ENCODE measurements around the gene MBOAT1. TPM values are rescaled to one million over a fixed set of nuclear protein-coding genes. Genes with fewer than 3 reads are reported as not detected.
"Not testable (repeated sequence)": the region's sequence is repeated elsewhere in the genome, so short reads cannot be mapped to it uniquely, and the experiment has no call there.

Gene MBOAT1
- total and polyA plus RNA-seq, 10 donors, result 1.0 to 14.9 (median 11.8) TPM

- Histone ChIP-seq H3K4me3 (no peak overlapping the region), H3K27ac (no peak overlapping the region), H3K36me3 (no peaks in the 10 kb centered on the region), H3K4me1 (no peaks in the 10 kb centered on the region), H3K9me3 (no peaks in the 10 kb centered on the region), H3K27me3 (replicated peaks in 1 of 7) (no peaks in the 10 kb centered on the region)
- no peak for DNase-seq
- intact Hi-C loops (cut with DNase I; ENCODE audit: low total_unique reads), result no loop called here
- no peak for TF ChIP-seq CTCF (IDR thresholded peaks at IDR 0.05 in 8 of 11, conservative IDR thresholded peaks at IDR 0.05 in 3 of 11)
- TF ChIP-seq POLR2A (IDR thresholded peaks at IDR 0.05), result no peak
- WGBS, 5 donors, result 83 to 94% (median 86%) methylated on average over 5 of the region's 5 CpGs
Observed at GRCh38 chr6:20251525-20251924, 39.3 kb upstream of the MBOAT1 start.

GRCh38 chr6:20246125-20246524 is 33.9 kb upstream of the MBOAT1 start:
- WGBS, 5 donors, result 71 to 83% (median 82%) methylated on average over 2 of the region's 2 CpGs
- intact Hi-C loops (cut with DNase I; ENCODE audit: low total_unique reads), result no loop called here

GRCh38 chr6:20244807-20245681 is 32.8 kb upstream of the MBOAT1 start:
- H3K27ac ChIP-seq; H3K4me1 ChIP-seq; intact Hi-C loops (cut with DNase I; ENCODE audit: low total_unique reads); H3K36me3 ChIP-seq; DNase-seq; H3K27me3 ChIP-seq (replicated peaks in 1 of 7); H3K9me3 ChIP-seq; H3K4me3 ChIP-seq: not testable (repeated sequence)
- WGBS, 5 donors, result 88 to 98% (median 96%) methylated on average over 8 to 29 of the region's 29 CpGs

More at GRCh38 chr6:20246125-20246524, 33.9 kb upstream of the MBOAT1 start:
- H3K27ac ChIP-seq, result no peak overlapping the region
- H3K9me3 ChIP-seq, result no peaks in the 10 kb centered on the region
- TF ChIP-seq CTCF (IDR thresholded peaks at IDR 0.05 in 8 of 11, conservative IDR thresholded peaks at IDR 0.05 in 3 of 11), result no peak
- no peak for TF ChIP-seq POLR2AphosphoS5 (IDR thresholded peaks at IDR 0.05)
- no peak for TF ChIP-seq POLR2A (IDR thresholded peaks at IDR 0.05)
- H3K36me3 ChIP-seq, result no peaks in the 10 kb centered on the region
- no peak for DNase-seq
- no peaks in the 10 kb centered on the region for H3K4me1 ChIP-seq
- H3K4me3 ChIP-seq, result no peak overlapping the region
- no peaks in the 10 kb centered on the region for H3K27me3 ChIP-seq (replicated peaks in 1 of 7)

- intact Hi-C loops (cut with DNase I; ENCODE audit: low total_unique reads), result no loop called here
- Histone ChIP-seq H3K4me3 (no peak overlapping the region), H3K4me1 (no peaks in the 10 kb centered on the region), H3K27me3 (replicated peaks in 1 of 7) (no peaks in the 10 kb centered on the region), H3K9me3 (no peaks in the 10 kb centered on the region), H3K27ac (no peak overlapping the region), H3K36me3 (no peaks in the 10 kb centered on the region)
- TF ChIP-seq CTCF (IDR thresholded peaks at IDR 0.05 in 8 of 11, conservative IDR thresholded peaks at IDR 0.05 in 3 of 11), result no peak
- TF ChIP-seq POLR2A (IDR thresholded peaks at IDR 0.05), result no peak
- TF ChIP-seq POLR2AphosphoS5 (IDR thresholded peaks at IDR 0.05), result no peak
- 88 to 94% (median 92%) methylated on average over 1 of the region's 1 CpG for WGBS, 5 donors
- DNase-seq, result no peak
Observed at GRCh38 chr6:20243288-20243687, 31.0 kb upstream of the MBOAT1 start.
